ENCODE measurements around the gene NTNG1.
"Not testable (repeated sequence)": the region's sequence is repeated elsewhere in the genome, so short reads cannot be mapped to it uniquely, and the experiment has no call there.

NTNG1 gene

GRCh38 chr1:107140703-107141490 lies at the start of gene NTNG1:
Gene NTNG1 (plus strand): TSS chr1:107141039.
- DNase-seq (ENCODE audit: low spot score): peak; percentile 46

GRCh38 chr1:107091418-107091817 lies 49.4 kb upstream of the NTNG1 start:
- no peak for DNase-seq (ENCODE audit: low spot score)

DNA sequence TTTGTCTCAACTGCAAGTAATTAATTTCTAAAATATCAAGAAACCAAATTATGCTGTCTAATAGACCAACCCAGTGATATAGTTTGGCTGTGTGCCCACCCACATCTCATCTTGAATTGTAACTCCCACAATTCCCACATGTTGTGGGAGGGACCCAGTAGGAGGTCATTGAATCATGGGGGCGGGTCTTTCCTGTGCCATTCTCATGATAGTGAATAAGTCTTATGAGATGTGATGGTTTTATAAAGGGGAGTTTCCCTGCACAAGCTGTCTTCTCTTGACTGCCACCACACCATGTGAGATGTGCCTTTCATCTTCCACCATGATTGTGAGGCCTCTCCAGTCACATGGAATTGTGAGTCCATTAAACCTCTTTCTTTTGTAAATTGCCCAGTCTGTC lies 47.4 kb upstream of the NTNG1 start:
- DNase-seq (ENCODE audit: low spot score): not testable (repeated sequence)

DNA sequence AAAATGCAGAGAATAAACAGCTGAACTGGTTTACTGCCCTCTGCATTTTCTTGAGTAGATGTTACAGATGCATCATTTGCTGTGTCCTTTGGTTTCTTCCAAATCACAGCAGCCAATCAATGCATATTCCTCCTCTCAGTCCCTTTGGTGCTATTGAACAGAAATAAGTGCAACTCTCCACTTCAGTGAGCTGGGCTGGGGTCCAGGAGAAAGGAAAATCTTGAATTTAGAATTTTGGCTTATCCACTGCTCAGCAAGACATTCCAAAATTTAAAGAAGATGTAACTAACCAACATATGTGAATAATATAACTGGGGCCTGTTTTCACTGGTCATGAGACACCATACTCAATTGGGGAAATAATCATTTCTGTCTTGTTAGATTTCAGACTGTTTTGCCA lies 45.2 kb upstream of the NTNG1 start:
- no peak for DNase-seq (ENCODE audit: low spot score)

DNA sequence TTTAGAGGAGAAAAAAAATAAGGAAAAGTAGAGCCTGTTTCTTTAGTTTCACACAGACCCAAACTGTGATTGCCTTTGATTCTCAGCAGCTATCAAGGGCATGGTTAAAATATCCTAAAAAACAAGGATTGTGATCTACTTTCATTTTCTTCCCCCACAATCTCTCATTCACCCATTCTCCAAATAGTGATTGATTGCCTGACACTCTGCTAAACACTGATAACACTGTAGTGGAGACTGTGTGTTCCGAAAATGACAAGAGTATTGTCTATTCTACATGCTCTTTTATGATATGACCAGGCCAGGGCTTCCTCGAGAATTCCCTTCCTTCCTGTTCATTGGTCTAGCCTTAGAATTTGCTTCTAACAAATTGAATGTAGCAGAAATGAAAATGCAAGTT lies 44.1 kb upstream of the NTNG1 start:
- DNase-seq (ENCODE audit: low spot score): no peak

DNA sequence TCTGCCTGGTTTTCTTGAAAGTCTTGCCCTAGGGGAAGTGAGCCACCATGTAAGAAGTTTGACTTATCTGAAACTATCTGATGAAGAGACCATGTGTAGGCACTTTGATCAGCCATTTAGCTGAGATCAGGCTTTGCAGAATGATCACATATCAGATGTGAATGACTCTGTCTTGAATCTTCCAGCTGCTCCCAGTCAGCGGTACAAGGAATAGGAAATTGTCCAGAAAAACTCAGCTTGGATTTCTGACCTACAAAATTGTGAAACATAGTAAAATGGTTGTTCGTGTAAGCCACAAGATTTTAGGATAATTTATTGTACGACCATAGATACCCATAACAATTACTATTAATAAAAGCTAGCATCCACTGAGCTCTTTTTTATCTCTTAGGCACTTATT lies 41.9 kb upstream of the NTNG1 start:
- DNase-seq (ENCODE audit: low spot score): no peak

DNA sequence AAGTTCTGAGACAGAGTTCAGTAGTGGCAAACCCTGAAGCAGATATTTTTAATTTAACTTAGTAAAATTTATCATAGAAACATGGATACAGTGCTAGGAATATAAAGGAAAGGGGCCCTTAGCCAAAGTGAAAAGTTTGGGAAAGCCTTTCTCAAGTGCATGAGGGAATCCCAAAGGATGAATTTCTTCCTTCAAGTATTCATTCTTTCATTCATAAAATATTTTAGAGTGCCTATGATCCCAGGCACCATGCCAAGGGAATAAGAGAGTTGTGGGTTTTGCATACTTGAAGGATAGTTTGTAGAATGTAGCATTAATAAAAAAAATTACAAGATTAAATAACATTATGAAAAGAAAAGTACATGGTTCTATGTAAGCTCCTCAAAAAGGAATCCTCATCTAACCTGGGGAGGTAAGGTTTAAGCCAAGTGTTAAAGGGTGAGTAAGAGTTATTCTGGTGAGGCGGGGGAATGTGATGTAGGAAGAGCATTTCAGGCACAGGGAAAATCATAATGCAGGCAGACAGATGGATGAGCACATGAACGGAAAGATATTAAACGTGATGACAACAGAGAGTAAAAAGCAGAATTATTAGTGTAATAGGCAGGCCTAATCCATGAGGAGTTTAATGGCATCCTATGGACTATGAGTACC lies 40.4 kb upstream of the NTNG1 start:
- DNase-seq (ENCODE audit: low spot score): no peak

GRCh38 chr1:107105914-107106313 lies 34.9 kb upstream of the NTNG1 start:
- DNase-seq (ENCODE audit: low spot score): no peak

DNA sequence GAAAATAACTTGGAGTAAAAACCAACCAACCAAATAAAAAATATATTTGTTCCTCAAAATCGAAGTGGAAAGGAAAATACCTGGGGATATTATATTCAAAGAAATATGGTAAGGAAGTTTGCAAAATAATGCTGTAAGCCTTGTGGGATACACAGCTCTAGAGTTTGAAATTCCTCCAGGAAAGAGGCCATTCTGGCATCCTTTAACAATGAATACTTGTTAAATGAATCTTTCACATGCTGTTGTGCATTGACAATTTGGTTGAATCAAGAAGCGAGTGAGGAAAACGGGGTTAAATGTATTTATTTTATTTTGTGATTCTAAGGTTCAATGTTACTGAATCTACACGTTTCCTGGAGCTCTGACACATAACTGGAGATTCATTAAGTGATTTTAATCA lies 30.5 kb upstream of the NTNG1 start:
- no peak for DNase-seq (ENCODE audit: low spot score)

DNA sequence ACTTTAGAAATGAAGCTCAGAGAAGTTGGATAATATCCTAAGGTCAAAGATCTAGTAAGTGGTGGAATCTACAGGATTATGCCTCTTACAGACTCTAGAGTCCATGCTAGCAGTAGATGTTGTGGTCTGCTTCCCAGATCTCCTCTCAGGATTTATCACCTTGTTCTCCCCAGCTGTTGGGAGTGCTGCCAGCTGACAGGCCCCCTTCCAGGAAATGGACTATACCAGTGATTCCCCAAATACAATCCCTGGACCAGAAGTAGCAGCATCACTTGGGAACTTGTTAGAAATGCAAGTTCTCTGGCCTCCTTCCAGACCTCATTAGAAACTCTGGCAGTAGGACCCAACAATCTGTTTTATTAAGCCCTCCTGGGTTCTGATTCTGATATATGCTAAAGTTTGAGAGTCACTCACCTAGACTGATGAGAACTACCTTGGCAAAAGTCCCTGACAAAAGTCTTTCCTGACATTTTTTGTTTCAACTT lies 24.5 kb upstream of the NTNG1 start:
- DNase-seq (ENCODE audit: low spot score): no peak

GRCh38 chr1:107122225-107122624 lies 18.6 kb upstream of the NTNG1 start:
- DNase-seq (ENCODE audit: low spot score): no peak

DNA sequence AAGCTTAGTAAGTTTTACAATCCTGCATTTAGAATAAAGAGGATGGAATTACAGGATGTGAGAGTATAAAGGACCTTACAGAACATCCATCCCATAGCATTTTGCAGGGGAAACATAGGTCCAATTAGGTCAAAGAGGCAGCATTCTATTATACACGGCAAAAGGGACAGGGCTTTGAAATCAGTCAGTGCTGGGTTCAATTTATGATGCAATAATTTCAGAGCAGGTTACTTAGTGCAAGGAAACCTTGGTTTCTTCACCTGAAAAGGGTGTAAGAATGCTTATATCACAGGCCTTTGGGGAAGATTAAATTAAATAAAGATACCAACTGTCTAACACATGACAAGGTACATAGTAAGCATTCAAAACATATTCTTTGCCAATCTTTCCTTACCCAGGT lies 17.1 kb upstream of the NTNG1 start:
- no peak for DNase-seq (ENCODE audit: low spot score)

DNA sequence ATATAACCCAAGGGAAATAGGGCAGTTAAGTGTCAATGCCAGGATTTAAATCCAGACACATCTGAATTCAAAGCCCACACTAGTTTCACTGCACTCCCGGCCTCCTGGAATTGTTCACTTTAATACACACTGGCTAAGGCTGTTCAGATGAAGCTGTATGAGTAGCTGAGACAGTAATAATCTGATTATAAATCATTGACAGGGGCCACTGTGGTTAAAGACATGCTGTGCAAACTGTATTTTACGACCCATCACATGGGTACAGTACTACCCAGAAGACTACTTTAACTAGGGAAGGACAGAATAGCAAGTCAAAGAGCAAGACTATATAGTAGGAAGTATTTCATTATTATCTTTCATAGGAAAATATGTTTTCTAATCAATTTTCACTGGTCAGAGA lies 16.1 kb upstream of the NTNG1 start:
- DNase-seq (ENCODE audit: low spot score): no peak

- no peak for DNase-seq (ENCODE audit: low spot score)
Measured at GRCh38 chr1:107132195-107132594, 8.6 kb upstream of the NTNG1 start.

DNA sequence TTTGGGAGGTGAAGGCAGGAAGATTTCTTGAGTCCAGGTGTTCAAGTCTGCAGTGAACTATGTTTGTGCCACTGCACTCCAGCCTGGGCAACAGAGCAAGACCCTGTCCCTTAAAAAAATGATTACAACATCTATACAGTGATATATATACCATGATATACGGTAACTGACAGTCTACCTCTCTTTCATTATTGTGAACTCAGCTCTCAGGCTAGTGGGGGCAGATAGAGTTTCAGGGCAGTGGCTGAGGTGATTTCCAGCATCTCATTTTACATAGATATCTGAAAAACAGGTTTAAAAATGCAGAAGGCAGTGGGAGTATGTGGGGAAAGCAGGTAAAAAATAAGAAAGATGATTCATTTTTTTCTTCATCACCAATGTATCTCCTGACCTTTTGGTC lies 8.1 kb upstream of the NTNG1 start:
- DNase-seq (ENCODE audit: low spot score): no peak

GRCh38 chr1:107135463-107135862 lies 5.4 kb upstream of the NTNG1 start:
- DNase-seq (ENCODE audit: low spot score): peak; percentile 43

DNA sequence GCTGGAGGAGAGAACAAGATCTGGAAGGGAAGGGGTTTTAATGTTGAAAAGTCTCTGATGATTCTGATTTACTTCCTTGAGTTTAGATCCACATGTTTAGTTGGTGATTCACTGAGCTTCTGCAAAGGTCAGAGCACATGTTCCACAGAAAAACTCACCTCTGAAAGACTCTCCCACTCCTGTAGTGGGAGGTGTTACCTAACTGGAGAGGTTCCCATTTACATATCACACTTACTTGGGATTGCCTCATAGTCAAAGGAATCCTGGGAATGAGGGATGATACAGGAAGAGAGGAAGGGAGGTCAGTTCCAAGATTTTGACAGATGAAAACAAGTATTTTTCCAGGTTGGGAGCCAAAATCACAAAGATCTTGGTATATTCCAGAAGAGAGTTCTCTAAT lies 2.7 kb upstream of the NTNG1 start:
- DNase-seq (ENCODE audit: low spot score): no peak

DNA sequence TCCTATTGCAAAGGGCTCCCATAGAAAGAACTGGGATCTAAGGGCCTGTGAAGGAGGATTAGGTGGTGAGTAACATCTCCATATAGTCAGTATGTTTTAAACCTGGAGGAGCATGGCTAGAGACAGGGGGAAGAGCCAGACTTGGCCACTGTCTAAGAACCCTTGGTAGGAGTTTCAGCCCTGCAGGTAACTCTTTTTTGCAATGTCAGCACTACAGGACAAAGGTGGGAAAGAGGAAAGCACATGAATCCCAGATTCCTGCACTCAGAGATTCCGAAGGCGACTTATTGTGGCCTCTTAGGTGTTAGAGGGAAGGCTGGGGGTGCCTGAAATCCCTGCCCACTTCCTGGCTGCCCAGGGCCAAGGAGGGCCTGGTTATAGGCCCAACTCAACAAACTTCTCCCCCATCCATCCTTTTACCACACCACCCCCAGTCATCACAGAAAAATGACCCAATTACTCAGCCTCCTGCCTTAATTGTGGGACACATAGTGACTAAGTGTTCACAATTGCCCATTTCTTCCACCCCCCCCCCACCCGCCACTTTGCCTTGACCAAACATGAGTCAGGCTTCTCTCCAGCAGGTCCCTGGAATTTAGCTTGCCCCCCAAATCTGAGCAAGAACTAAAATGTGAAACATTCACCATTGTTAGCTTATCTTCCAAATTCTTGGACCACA lies 1.9 kb upstream of the NTNG1 start:
- DNase-seq (ENCODE audit: low spot score): no peak

DNA sequence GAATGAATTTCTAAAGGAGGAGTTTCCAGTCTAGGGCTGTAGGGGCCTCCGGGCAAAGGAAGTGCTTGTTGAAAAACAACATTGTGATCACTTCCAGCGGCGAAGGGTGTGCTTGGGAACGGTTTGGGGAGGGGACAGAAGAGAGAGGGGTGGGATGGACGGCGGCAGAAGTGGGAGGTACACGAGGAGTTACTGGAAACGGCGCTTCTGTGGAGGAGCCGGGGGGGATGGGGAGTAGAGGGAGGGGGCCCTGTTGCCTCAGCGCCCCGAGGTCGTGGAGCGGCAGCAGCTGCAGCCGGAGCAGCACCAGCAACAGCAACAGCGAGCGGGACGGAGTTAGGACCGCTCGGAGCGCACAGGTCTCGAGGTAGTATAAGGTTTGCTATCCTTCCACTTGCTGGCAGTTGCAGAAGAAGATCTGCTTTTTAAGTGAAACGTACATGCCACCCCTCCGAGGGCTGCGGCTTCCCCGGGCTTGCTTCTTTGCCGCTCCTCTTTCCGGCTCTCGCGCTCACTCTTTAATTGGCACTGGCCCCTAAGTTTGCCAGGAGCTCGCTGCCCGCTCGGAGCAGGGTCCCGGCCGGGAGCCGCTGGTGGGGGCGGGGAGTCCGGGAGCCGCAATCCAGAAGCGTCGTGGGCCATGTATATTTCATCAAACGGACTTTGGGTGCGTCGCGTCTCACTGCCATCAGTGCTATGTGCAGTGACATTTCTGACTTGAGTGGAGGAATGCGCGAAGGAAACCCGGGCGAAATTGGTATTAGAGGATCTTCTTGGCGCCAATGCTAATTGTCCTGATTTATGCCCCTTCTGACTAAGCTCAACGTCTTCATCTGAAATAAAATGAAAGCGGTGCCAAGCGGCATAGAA lies 771 bp upstream of the NTNG1 start:
- peak; percentile 39 for DNase-seq (ENCODE audit: low spot score)

GRCh38 chr1:107141491-107142126 lies 770 bp downstream of the NTNG1 start:
- DNase-seq (ENCODE audit: low spot score): peak; percentile 36

GRCh38 chr1:107142140-107142542 lies 1.3 kb downstream of the NTNG1 start:
- peak; percentile 32 for DNase-seq (ENCODE audit: low spot score)

DNA sequence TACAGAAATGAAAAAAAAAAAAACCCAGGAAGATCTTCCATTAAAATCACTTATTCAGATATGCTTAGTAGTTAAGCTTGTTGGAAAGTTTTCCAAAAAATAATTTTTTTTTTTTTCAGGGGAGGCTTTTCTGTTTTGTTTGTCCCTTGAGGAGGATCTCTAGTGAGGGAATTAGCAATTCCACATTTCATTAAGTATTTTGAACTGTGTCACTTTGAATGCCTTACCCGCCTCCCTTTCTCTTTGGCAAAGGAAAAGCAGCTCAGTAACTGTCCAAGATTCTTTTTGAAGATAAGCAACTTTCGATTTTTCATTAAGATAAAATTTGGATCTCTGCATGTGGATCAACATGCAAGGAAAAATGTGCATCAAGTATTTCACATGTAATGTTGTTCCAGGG lies 1.8 kb downstream of the NTNG1 start:
- no peak for DNase-seq (ENCODE audit: low spot score)
